CD4-positive, alpha-beta T cell treated with Interleukin-10 for 1 hour (primary cell): ENCODE data around the gene MYO1D.
"Not testable (repeated sequence)": the region's sequence is repeated elsewhere in the genome, so short reads cannot be mapped to it uniquely, and the experiment has no call there.

ENCODE experiments used
- DNase-seq: peaks from one replicate; pipeline ENCODE4 v3.0.0-alpha.2; 2020

MYO1D gene

DNA sequence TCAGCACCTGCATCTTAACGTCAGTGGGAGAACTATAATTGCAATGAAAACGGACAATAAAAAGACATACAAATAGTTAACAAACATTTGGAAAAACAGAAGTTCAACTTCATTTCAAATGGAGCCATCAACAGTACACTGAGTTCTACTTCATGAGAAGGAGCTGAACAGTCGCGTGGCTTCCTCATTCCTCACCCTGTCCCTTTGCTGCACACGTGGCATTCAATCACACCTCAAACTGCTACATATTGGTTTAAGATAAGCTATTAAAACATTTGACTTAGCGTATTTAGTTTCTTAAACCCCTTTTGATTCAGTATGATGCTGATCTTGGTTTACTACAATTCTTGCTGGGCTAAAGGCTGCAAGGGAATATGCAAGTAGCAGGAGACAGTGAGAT lies 313.3 kb downstream of the MYO1D start:
- DNase-seq = no peak

GRCh38 chr17:32558997-32559650 lies 317.8 kb downstream of the MYO1D start:
- DNase-seq = no peak

- peak; percentile 8 for DNase-seq
Observed at GRCh38 chr17:32558326-32558955, 318.5 kb downstream of the MYO1D start.

- DNase-seq = no peak
Observed at GRCh38 chr17:32555611-32556310, 321.2 kb downstream of the MYO1D start.

- no peak for DNase-seq
Observed at GRCh38 chr17:32553168-32553567, 323.8 kb downstream of the MYO1D start.

GRCh38 chr17:32552280-32552679 lies 324.6 kb downstream of the MYO1D start:
- DNase-seq = no peak

- DNase-seq = peak; percentile 16
Observed at GRCh38 chr17:32551186-32551955, 325.6 kb downstream of the MYO1D start.

DNA sequence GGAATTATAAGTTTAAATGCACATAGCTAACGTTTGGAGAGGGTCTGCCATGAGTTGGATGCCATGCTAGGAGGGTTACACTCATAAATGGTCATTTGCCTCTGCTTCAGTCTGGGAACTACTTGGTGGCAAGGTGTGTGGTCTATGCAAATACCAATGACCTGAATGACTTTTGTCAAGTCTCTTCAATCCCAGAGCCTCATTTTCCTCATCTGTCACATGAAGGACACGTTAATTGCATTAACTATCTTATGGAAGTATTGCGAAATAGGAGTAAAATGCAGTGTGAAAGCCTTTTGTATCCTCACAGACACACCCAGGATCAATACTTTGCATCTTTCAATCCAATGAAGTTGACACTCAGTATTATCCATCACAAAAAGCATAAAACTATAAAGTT lies 327.4 kb downstream of the MYO1D start:
- no peak for DNase-seq

DNA sequence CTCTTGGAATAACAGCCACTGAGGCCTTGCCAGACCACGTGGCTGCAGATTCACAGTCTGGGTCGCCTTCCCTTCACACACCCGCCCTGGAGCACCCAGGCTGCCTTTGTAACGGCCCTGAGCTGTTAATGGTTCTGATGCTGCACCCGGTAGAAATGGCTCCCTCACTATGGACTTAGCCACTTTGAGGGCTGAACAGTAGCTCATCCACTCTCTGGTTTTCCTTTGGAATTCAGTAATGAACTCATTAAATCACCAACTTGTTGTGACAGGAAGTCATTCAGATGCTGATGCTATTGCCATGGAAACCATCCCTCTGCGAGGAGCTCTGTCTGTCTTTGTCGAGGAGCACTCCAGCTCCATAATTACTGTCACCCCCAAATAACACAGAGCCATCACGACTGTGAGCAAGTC lies 330.9 kb downstream of the MYO1D start:
- no peak for DNase-seq

DNA sequence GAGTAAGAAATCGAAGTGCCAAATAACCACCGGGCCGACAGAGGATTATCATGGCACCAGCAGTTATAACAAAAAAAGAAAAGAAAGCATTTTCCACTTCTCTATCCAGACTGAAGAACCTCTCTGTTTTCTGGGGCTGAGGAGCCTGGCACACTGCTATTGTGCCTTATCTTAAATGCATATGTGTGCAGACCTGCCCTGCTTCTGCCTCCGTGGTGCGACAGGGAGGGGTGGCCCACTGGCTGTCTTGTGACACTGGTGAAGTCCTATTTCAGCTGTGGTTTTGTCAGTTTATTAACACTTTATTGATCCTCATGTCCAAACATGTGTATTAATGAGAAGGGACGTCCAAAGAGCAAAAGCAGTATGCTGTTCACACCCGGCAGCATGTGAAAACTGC lies 334.7 kb downstream of the MYO1D start:
- no peak for DNase-seq

GRCh38 chr17:32541640-32542039 lies 335.3 kb downstream of the MYO1D start:
- no peak for DNase-seq

DNA sequence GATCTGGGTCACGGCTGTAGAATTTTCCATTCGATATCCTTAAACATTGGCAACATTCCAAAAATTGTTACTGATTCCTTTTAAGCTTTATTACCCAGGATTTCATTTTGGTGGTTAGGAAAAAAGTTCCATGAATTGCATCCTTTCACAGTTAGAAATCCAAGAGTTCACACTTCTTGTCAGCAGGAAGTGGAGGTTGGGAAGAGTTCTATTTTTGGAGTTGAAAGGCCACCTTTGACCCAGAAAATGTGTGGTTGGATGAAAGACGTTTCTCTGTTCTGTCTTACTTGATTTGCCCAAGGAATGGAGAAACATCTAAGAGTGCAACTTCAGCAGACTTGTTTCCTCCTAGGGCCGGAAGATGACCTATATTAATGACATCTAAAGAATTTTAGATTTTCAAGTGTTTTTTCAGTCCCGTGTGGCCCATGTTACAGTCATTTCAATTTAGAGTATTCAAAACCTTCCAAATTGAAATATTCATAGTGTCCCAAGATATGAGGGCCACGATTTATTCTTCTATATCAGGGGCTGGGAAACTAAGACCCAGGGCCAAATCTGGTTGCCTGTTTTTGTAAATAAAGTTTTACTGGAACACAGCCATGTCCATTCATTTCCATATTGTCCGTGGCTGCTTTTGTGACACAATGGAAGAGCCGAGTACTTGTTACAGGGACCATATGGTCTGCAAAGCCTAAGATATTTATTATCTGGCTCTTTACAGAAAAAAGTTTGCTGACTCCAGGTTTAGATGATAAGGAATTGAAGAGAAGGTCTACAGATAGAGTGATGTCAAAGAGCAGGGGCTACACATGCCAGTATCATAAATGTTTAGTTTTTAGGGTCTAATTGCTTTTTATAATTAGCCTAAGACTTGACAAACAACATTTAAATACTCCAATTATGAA lies 339.9 kb downstream of the MYO1D start:
- DNase-seq = no peak

DNA sequence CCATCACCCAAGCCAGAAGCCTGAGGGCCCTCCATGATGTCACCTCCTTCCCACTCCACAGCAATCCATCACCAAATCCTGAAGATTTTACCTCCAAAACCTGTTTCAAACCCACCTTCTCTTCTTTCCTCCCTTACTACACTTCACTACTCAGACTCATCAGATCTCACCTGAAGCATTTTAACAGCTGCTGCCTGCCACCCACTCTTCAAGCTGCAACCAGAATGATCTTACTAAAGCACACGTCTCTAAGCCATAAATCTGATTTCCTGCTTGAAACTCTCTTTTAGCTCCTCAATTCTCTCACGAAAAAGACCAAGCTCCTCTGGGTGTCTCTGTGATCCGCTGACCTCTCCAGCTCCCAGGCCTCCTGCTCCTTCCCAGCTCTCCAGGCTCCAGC lies 343.6 kb downstream of the MYO1D start:
- DNase-seq = no peak

- DNase-seq = no peak
Observed at GRCh38 chr17:32529604-32530003, 347.3 kb downstream of the MYO1D start.

- DNase-seq = peak; percentile 30
Observed at GRCh38 chr17:32528825-32529224, 348.1 kb downstream of the MYO1D start.

- DNase-seq = no peak
Observed at GRCh38 chr17:32527146-32527545, 349.8 kb downstream of the MYO1D start.

- DNase-seq = no peak
Observed at GRCh38 chr17:32525122-32525521, 351.8 kb downstream of the MYO1D start.

- not testable (repeated sequence) for DNase-seq
Observed at GRCh38 chr17:32524553-32524880, 352.4 kb downstream of the MYO1D start.

- peak; percentile 43 for DNase-seq
Observed at GRCh38 chr17:32523827-32524552, 352.9 kb downstream of the MYO1D start.

DNA sequence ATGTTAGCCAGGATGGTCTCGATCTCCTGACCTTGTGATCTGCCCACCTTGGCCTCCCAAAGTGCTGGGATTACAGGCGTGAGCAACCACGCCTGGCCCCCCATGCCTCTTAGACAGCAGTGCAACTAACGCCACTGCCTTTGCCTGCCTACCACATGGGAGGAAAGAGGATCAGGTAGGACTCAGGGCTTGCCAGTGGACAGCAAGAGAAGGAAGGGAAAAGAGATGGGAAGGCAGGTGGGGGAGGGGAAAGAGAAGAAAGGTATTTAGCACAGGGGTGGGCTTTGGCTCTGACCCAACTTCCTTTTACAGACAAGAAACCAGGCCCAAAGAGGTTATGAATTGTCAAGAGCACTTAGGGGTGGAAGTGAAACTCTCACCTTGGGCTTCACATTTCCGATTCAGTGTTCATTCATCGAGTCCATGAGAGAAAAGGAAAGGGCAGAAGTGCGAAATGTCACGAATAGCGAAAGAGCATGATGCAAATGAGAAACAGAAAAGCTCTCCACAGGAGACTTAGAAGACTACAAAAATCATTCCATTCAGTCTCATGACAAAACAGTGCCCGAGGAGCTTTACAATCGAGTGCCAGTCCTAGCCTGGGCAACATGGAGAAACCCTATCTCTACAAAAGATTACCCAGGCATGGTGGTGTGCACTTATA lies 353.8 kb downstream of the MYO1D start:
- peak; percentile 57 for DNase-seq

DNA sequence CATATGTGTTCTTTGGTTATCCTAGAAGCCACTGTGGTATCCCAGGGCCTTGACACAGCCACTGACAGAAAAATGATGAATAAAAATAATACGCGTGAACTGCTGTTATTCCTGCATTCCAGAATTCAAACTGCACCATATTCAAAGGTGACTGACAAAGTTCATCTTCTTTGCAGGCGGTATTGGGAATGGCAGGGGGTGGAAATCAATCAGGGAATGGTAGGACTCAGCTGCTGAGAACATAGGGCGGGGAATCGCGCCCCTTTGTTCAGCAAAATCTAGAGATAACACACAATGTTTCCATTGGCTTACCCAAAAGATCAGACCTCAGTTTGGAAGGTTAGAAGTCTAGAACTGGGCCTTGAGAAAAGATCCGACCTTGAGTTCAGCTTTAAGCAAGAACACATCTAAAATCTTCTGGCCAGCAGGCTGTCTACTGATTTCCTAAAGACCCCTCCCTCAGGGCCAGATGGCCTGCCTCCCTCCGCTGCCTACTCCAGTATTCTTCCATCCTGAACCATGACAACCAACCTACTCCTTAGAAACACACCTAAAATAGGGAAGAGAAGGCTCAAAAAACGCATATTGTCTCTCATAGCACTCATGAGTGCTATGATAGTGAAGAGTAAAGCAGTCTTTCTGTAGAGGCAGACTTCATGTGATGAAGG lies 356.1 kb downstream of the MYO1D start:
- DNase-seq = no peak
